Smooth muscle cell (in vitro differentiated cells): ENCODE results near the gene WDR41. TPM values are rescaled to one million over a fixed set of nuclear protein-coding genes. Genes with fewer than 3 reads are reported as not detected.

Experiments used
- DNase-seq: peaks from one replicate; lab custom pipeline; 2025; ENCODE audit not compliant: unreplicated experiment; lab: John Stamatoyannopoulos, UW
- H2AFZ ChIP-seq: fragments of 200-600 bp; sonication (generic); 2 replicates; pipeline ENCODE4 v1.6.0; 2016; ENCODE audit warnings: antibody characterized with exemption, low read depth, mild to moderate bottlenecking
- H3F3A ChIP-seq: fragments of 200-600 bp; sonication (generic); 2 replicates; pipeline ENCODE4 v1.6.0; 2017; ENCODE audit warnings: antibody characterized with exemption, low read depth
- H3K27ac ChIP-seq: fragments of 200-600 bp; sonication (generic); 2 replicates; pipeline ENCODE4 v1.5.1; 2016; ENCODE audit warnings: low read depth, mild to moderate bottlenecking
- H3K27me3 ChIP-seq: fragments of 200-600 bp; sonication (generic); 2 replicates; pipeline ENCODE4 v1.6.1; 2016; ENCODE audit warnings: low read depth, mild to moderate bottlenecking
- H3K36me3 ChIP-seq: fragments of 200-600 bp; sonication (generic); 2 replicates; pipeline ENCODE4 v1.5.1; 2016; ENCODE audit warnings: low read depth
- H3K4me1 ChIP-seq: fragments of 200-600 bp; sonication (generic); 2 replicates; pipeline ENCODE4 v1.5.1; 2016; ENCODE audit warnings: low read depth
- H3K4me2 ChIP-seq: fragments of 200-600 bp; sonication (generic); 2 replicates; pipeline ENCODE4 v1.6.0; 2016; ENCODE audit warnings: mild to moderate bottlenecking
- H3K4me3 ChIP-seq: fragments of 200-600 bp; sonication (generic); 2 replicates; pipeline ENCODE4 v1.5.1; 2016; ENCODE audit warnings: mild to moderate bottlenecking
- H3K79me2 ChIP-seq: fragments of 200-600 bp; sonication (generic); 2 replicates; pipeline ENCODE4 v1.6.0; 2016; ENCODE audit warnings: low read depth, mild to moderate bottlenecking
- H3K9ac ChIP-seq: fragments of 200-600 bp; sonication (generic); 2 replicates; pipeline ENCODE4 v1.6.0; 2016; ENCODE audit warnings: low read depth
- H3K9me3 ChIP-seq: fragments of 200-600 bp; sonication (generic); replicated peaks from 2 replicates; pipeline ENCODE4 v1.5.1; 2016; ENCODE audit warnings: low read depth
- H4K20me1 ChIP-seq: fragments of 200-600 bp; sonication (generic); 2 replicates; pipeline ENCODE4 v1.6.0; 2016; ENCODE audit warnings: low read depth
- CTCF ChIP-seq: fragments of 200-600 bp; sonication (generic); IDR thresholded peaks from 2 replicates; pipeline ENCODE4 v1.5.1; 2017; ENCODE audit warnings: borderline replicate concordance, mild to moderate bottlenecking, antibody characterized with exemption; ENCODE audit not compliant: insufficient read depth, poor library complexity, severe bottlenecking
- whole genome bisulfite sequencing: methylation state at CpG from one replicate; pipeline ENCODE4 v1.1.7; 2016; ENCODE audit warnings: low lambda C conversion rate; 5-methylcytosine and 5-hydroxymethylcytosine counted together
- polyA plus RNA-seq: library from polyadenylated mRNA; unstranded; fragments of >200 nt; fragmentation: Nextera tagmentation; extraction: Ambion mirVana; gene quantifications from 2 replicates; pipeline ENCODE4 v1.2.1, GENCODE V29; 2016
- total RNA-seq: library from RNA; depleted of rRNA; stranded (reverse); fragments of >200 nt; gene quantifications from 2 replicates; pipeline ENCODE4 v1.2.3, GENCODE V29; 2014

Gene WDR41
- total and polyA plus RNA-seq, 2 experiments from 2014 or later: 75.9 to 115 TPM

GRCh38 chr5:77461287-77461686 lies 30.8 kb downstream of the WDR41 start:
- no peak for TF ChIP-seq CTCF
- H3K4me2 ChIP-seq: no peak overlapping the region
- no peaks in the 10 kb centered on the region for H3K9me3 ChIP-seq
- no peak overlapping the region for H2AFZ ChIP-seq
- 97% methylated on average over 5 of the region's 5 CpGs for WGBS
- H3K79me2 ChIP-seq: peaks cover 5% of the 10 kb centered on the region
- no peak overlapping the region for H3K9ac ChIP-seq
- no peak for DNase-seq
- no peaks in the 10 kb centered on the region for H3F3A ChIP-seq
- H3K36me3 ChIP-seq: peaks cover 3% of the 10 kb centered on the region
- no peak overlapping the region for H3K4me3 ChIP-seq
- no peak overlapping the region for H3K27ac ChIP-seq
- no peaks in the 10 kb centered on the region for H3K27me3 ChIP-seq
- no peaks in the 10 kb centered on the region for H3K4me1 ChIP-seq
- peaks cover 32% of the 10 kb centered on the region for H4K20me1 ChIP-seq

- Histone ChIP-seq H3K4me3 (no peak overlapping the region), H3K79me2 (no peaks in the 10 kb centered on the region), H3K4me2 (no peak overlapping the region), H2AFZ (no peak overlapping the region), H3K4me1 (no peaks in the 10 kb centered on the region), H3K27ac (no peak overlapping the region), H3K9me3 (no peaks in the 10 kb centered on the region), H3F3A (no peaks in the 10 kb centered on the region), H3K36me3 (peaks cover 5% of the 10 kb centered on the region), H3K9ac (no peak overlapping the region), H3K27me3 (no peaks in the 10 kb centered on the region), H4K20me1 (peaks cover 5% of the 10 kb centered on the region)
- WGBS: 91% methylated on average over 3 of the region's 3 CpGs
- DNase-seq: no peak
- no peak for TF ChIP-seq CTCF
Measured at GRCh38 chr5:77454123-77454522, 38.0 kb downstream of the WDR41 start.

- Histone ChIP-seq H3K36me3 (peaks cover 21% of the 10 kb centered on the region), H3K4me1 (no peaks in the 10 kb centered on the region), H3K27ac (no peak overlapping the region), H3K4me2 (no peak overlapping the region), H3K9me3 (no peaks in the 10 kb centered on the region), H3K9ac (no peak overlapping the region), H3K79me2 (no peaks in the 10 kb centered on the region), H3K27me3 (no peaks in the 10 kb centered on the region), H2AFZ (no peak overlapping the region), H3F3A (no peaks in the 10 kb centered on the region), H3K4me3 (no peak overlapping the region), H4K20me1 (peaks cover 5% of the 10 kb centered on the region)
- 92% methylated on average over 1 of the region's 1 CpG for WGBS
- no peak for TF ChIP-seq CTCF
- DNase-seq: no peak
Measured at GRCh38 chr5:77452351-77452750, 39.8 kb downstream of the WDR41 start.

GRCh38 chr5:77449981-77450380 lies 42.1 kb downstream of the WDR41 start:
- H3K27ac ChIP-seq: no peak overlapping the region
- H3K4me3 ChIP-seq: no peak overlapping the region
- H3K36me3 ChIP-seq: peaks cover 21% of the 10 kb centered on the region
- WGBS: 19% methylated on average over 2 of the region's 2 CpGs
- no peak for TF ChIP-seq CTCF
- H3K4me1 ChIP-seq: no peaks in the 10 kb centered on the region
- no peak overlapping the region for H3K4me2 ChIP-seq
- H3K9me3 ChIP-seq: no peaks in the 10 kb centered on the region
- no peak overlapping the region for H2AFZ ChIP-seq
- H3K27me3 ChIP-seq: no peaks in the 10 kb centered on the region
- no peak for DNase-seq
- H3F3A ChIP-seq: no peaks in the 10 kb centered on the region
- H3K79me2 ChIP-seq: no peaks in the 10 kb centered on the region
- peaks cover 14% of the 10 kb centered on the region for H4K20me1 ChIP-seq
- H3K9ac ChIP-seq: no peak overlapping the region
